CD4-positive, CD25-positive, alpha-beta regulatory T cell (primary cell): ENCODE data around the gene GMPR2. TPM values are rescaled to one million over a fixed set of nuclear protein-coding genes. Genes with fewer than 3 reads are reported as not detected.

Experiments used
- ATAC-seq, 2 donors: fragments of 150-1000 bp; cut with Tn5 transposase; one replicate each; pipeline ENCODE4 v1.10.0; 2021; ENCODE audit warnings: low read depth in 2 of 2, moderate number of reproducible peaks in 2 of 2, moderate library complexity in 1 of 2
- DNase-seq, 3 donors: peaks; one replicate each; pipeline versions ENCODE4 v3.0.0 to v3.0.0-alpha.2; 2012 to 2022; ENCODE audit warnings: mixed read lengths in 1 of 3
- H3K27ac ChIP-seq: one replicate; pipeline ENCODE4 v1.7.0; 2013; ENCODE audit warnings: mild to moderate bottlenecking, low read length; ENCODE audit not compliant: insufficient read depth, poor library complexity, severe bottlenecking
- H3K27me3 ChIP-seq: one replicate; pipeline ENCODE4 v1.7.0; 2013; ENCODE audit warnings: low read length; ENCODE audit not compliant: control insufficient read depth, insufficient read depth
- H3K36me3 ChIP-seq: one replicate; pipeline ENCODE4 v1.7.0; 2013; ENCODE audit warnings: mild to moderate bottlenecking, low read length, moderate library complexity; ENCODE audit not compliant: control insufficient read depth, insufficient read depth
- H3K4me1 ChIP-seq: 2 replicates; pipeline ENCODE4 v1.7.0; 2013; ENCODE audit warnings: mild to moderate bottlenecking, low read length; ENCODE audit not compliant: insufficient read depth, control insufficient read depth, poor library complexity, severe bottlenecking
- H3K4me3 ChIP-seq: one replicate; pipeline ENCODE4 v1.7.0; 2013; ENCODE audit warnings: low read depth, mild to moderate bottlenecking, low read length, moderate library complexity
- H3K9me3 ChIP-seq, 2 experiments: 1 replicate in 1 of 2; 2 replicates in 1 of 2; pipeline ENCODE4 v1.7.0; 2013; ENCODE audit warnings: low read length in 2 of 2, mild to moderate bottlenecking in 1 of 2, moderate library complexity in 1 of 2; ENCODE audit not compliant: control insufficient read depth in 2 of 2
- H3K27ac Mint-ChIP-seq, 3 donors: one replicate each; pipeline ENCODE4 v1.8.0; 2020 to 2022; ENCODE audit warnings: mild to moderate bottlenecking in 3 of 3, mixed read lengths in 3 of 3, moderate library complexity in 2 of 3
- H3K27me3 Mint-ChIP-seq: one replicate; pipeline ENCODE4 v1.8.0; 2022; ENCODE audit warnings: mild to moderate bottlenecking, mixed read lengths
- H3K36me3 Mint-ChIP-seq: one replicate; pipeline ENCODE4 v1.8.0; 2020; ENCODE audit warnings: mixed read lengths
- H3K4me1 Mint-ChIP-seq, 4 donors: one replicate each; pipeline ENCODE4 v1.8.0; 2020 to 2022; ENCODE audit warnings: mixed read lengths in 4 of 4, mild to moderate bottlenecking in 1 of 4
- H3K4me3 Mint-ChIP-seq, 4 donors: one replicate each; pipeline ENCODE4 v1.8.0; 2020 to 2022; ENCODE audit warnings: mild to moderate bottlenecking in 4 of 4, mixed read lengths in 4 of 4, moderate library complexity in 3 of 4
- H3K9me3 Mint-ChIP-seq, 7 donors: one replicate each; pipeline ENCODE4 v1.8.0; 2020 to 2022; ENCODE audit warnings: mixed read lengths in 7 of 7, mild to moderate bottlenecking in 3 of 7, moderate library complexity in 2 of 7
- polyA plus RNA-seq, 4 donors: library from polyadenylated mRNA; unstranded; fragments of 300-500 nt; fragmentation: Illumina TruSeq; gene quantifications; one replicate each; pipeline ENCODE4 v1.2.3, GENCODE V29; 2021
- total RNA-seq: library from RNA; stranded (reverse); gene quantifications from one replicate; pipeline ENCODE4 v1.2.3, GENCODE V29; 2022

The GMPR2 gene
- total and polyA plus RNA-seq, 5 donors from 2014 or later = 49.0 to 117 (median 111) TPM

- no peak overlapping the region for H3K4me3 ChIP-seq
- H3K36me3 Mint-ChIP-seq = peaks cover 45% of the 10 kb centered on the region
- peaks cover 39% of the 10 kb centered on the region for H3K36me3 ChIP-seq
- H3K27me3 ChIP-seq = no peaks in the 10 kb centered on the region
- no peaks in the 10 kb centered on the region for H3K27me3 Mint-ChIP-seq
- no peaks in the 10 kb centered on the region for H3K9me3 ChIP-seq
- no peaks in the 10 kb centered on the region for H3K4me1 ChIP-seq
- no peak overlapping the region for H3K4me3 Mint-ChIP-seq
- H3K4me1 Mint-ChIP-seq = peaks cover 15 to 49% (median 24%) of the 10 kb centered on the region in 4 donors
- ATAC-seq (no peak), DNase-seq (no peak)
- H3K9me3 Mint-ChIP-seq = peaks cover 0 to 2% (median 0%) of the 10 kb centered on the region in 7 donors
- peak overlapping the region in 1 of 3 donors; percentile 0 for H3K27ac Mint-ChIP-seq
- H3K27ac ChIP-seq = no peak overlapping the region
These were observed 28.3 kb upstream of the GMPR2 start for GRCh38 chr14:24204163-24205146.

GRCh38 chr14:24206260-24207103, 26.2 kb upstream of the GMPR2 start:
- peaks cover 15 to 55% (median 28%) of the 10 kb centered on the region in 4 donors for H3K4me1 Mint-ChIP-seq
- no peak overlapping the region for H3K27ac ChIP-seq

GRCh38 chr14:24207104-24207551, 25.6 kb upstream of the GMPR2 start:
- Mint-ChIP-seq H3K27ac (peak overlapping the region in 1 of 3 donors; percentile 77), H3K36me3 (peaks cover 57% of the 10 kb centered on the region), H3K4me3 (peak overlapping the region in 2 of 4 donors; percentile 10 to 15), H3K9me3 (peaks cover 0 to 2% (median 0%) of the 10 kb centered on the region in 7 donors), H3K4me1 (peaks cover 15 to 59% (median 31%) of the 10 kb centered on the region in 4 donors), H3K27me3 (no peaks in the 10 kb centered on the region)
- H3K4me3 ChIP-seq = no peak overlapping the region
- H3K27me3 ChIP-seq = no peaks in the 10 kb centered on the region
- peaks cover 57% of the 10 kb centered on the region for H3K36me3 ChIP-seq
- no peak overlapping the region for H3K27ac ChIP-seq
- no peaks in the 10 kb centered on the region for H3K9me3 ChIP-seq
- H3K4me1 ChIP-seq = peaks cover 13% of the 10 kb centered on the region
- no peak for ATAC-seq
- DNase-seq = no peak

More at GRCh38 chr14:24206260-24207103, 26.2 kb upstream of the GMPR2 start:
- Mint-ChIP-seq H3K27ac (peak overlapping the region in 2 of 3 donors; percentile 77 to 78), H3K9me3 (peaks cover 0 to 2% (median 0%) of the 10 kb centered on the region in 7 donors), H3K27me3 (no peaks in the 10 kb centered on the region), H3K4me3 (peak overlapping the region in 1 of 4 donors; percentile 10), H3K36me3 (peaks cover 58% of the 10 kb centered on the region)
- H3K4me1 ChIP-seq = peaks cover 7% of the 10 kb centered on the region
- peaks cover 57% of the 10 kb centered on the region for H3K36me3 ChIP-seq
- H3K4me3 ChIP-seq = no peak overlapping the region
- H3K9me3 ChIP-seq = no peaks in the 10 kb centered on the region
- no peak for ATAC-seq
- H3K27me3 ChIP-seq = no peaks in the 10 kb centered on the region
- no peak for DNase-seq

- no peak overlapping the region for H3K27ac Mint-ChIP-seq
- Histone ChIP-seq H3K4me1 (peaks cover 13% of the 10 kb centered on the region), H3K27ac (no peak overlapping the region), H3K36me3 (peaks cover 57% of the 10 kb centered on the region), H3K27me3 (no peaks in the 10 kb centered on the region), H3K9me3 (no peaks in the 10 kb centered on the region), H3K4me3 (no peak overlapping the region)
- peaks cover 15 to 63% (median 33%) of the 10 kb centered on the region in 4 donors for H3K4me1 Mint-ChIP-seq
- H3K36me3 Mint-ChIP-seq = peaks cover 53% of the 10 kb centered on the region
- H3K27me3 Mint-ChIP-seq = no peaks in the 10 kb centered on the region
- H3K9me3 Mint-ChIP-seq = peaks cover 0 to 2% (median 0%) of the 10 kb centered on the region in 7 donors
- ATAC-seq (no peak), DNase-seq (no peak)
- no peak overlapping the region for H3K4me3 Mint-ChIP-seq
These were observed 25.1 kb upstream of the GMPR2 start for GRCh38 chr14:24207625-24208024.

GRCh38 chr14:24211311-24211710, 21.4 kb upstream of the GMPR2 start:
- ATAC-seq = no peak
- Histone ChIP-seq H3K27me3 (no peaks in the 10 kb centered on the region), H3K4me3 (no peak overlapping the region), H3K4me1 (peaks cover 39% of the 10 kb centered on the region), H3K36me3 (peaks cover 46% of the 10 kb centered on the region), H3K27ac (no peak overlapping the region), H3K9me3 (no peaks in the 10 kb centered on the region)
- peaks cover 40% of the 10 kb centered on the region for H3K36me3 Mint-ChIP-seq
- peak overlapping the region in 2 of 3 donors; percentile 99 to 100 for H3K27ac Mint-ChIP-seq
- peaks cover 6 to 75% (median 53%) of the 10 kb centered on the region in 4 donors for H3K4me1 Mint-ChIP-seq
- H3K4me3 Mint-ChIP-seq = peak overlapping the region; percentile 95 to 98 (median 96)
- DNase-seq = no peak
- H3K9me3 Mint-ChIP-seq = peaks cover 0 to 2% (median 0%) of the 10 kb centered on the region in 7 donors
- H3K27me3 Mint-ChIP-seq = no peaks in the 10 kb centered on the region

GRCh38 chr14:24212924-24213865, 19.5 kb upstream of the GMPR2 start, which contains the start of gene CHMP4A:
TSS of gene CHMP4A (minus strand) at chr14:24213488. CDS start at chr14:24213439, 49 bp downstream.
- DNase-seq (peak; percentile 94 to 98 (median 95)), ATAC-seq (peak; percentile 77 to 82)
- Mint-ChIP-seq H3K27me3 (no peaks in the 10 kb centered on the region), H3K4me3 (peak within 1 kb of the TSS; percentile 95 to 98 (median 96)), H3K27ac (peak within 1 kb of the TSS; percentile 99 to 100 (median 99)), H3K36me3 (peaks cover 26% of the 10 kb centered on the region), H3K4me1 (peaks cover 7 to 71% (median 46%) of the 10 kb centered on the region in 4 donors), H3K9me3 (peaks cover 0 to 2% (median 0%) of the 10 kb centered on the region in 7 donors)
- Histone ChIP-seq H3K9me3 (no peaks in the 10 kb centered on the region), H3K27ac (peak within 1 kb of the TSS; percentile 100), H3K36me3 (peaks cover 43% of the 10 kb centered on the region), H3K27me3 (no peaks in the 10 kb centered on the region), H3K4me1 (peaks cover 41% of the 10 kb centered on the region), H3K4me3 (peak within 1 kb of the TSS; percentile 84)
